K562 (cell line): Measurements from ENCODE around the gene N4BP2. TPM values are rescaled to one million over a fixed set of nuclear protein-coding genes. Genes with fewer than 3 reads are reported as not detected.

Experiments used
- ATF7 ChIP-seq: fragments of 450-650 bp; IDR thresholded peaks from 2 replicates; pipeline ENCODE4 v1.7.1; 2014; ENCODE audit warnings: mild to moderate bottlenecking, moderate library complexity
- BRD9 ChIP-seq: fragments of 450-650 bp; IDR thresholded peaks from 2 replicates; pipeline ENCODE4 v1.6.1; 2018; ENCODE audit warnings: low read depth; ENCODE audit not compliant: partially characterized antibody
- COPS2 ChIP-seq: fragments of 450-650 bp; conservative IDR thresholded peaks from 2 replicates; pipeline ENCODE4 v1.6.1; 2016; ENCODE audit warnings: mild to moderate bottlenecking, moderate library complexity
- E4F1 ChIP-seq: fragments of 250-450 bp; sonication (Bioruptor Pico); IDR thresholded peaks from 2 replicates; pipeline ENCODE4 v1.5.0; 2021; ENCODE audit warnings: mild to moderate bottlenecking, borderline replicate concordance
- ETS1 ChIP-seq: conservative IDR thresholded peaks from 2 replicates; pipeline ENCODE4 v1.6.1; 2011; ENCODE audit warnings: low read depth, mild to moderate bottlenecking, low read length; ENCODE audit not compliant: control insufficient read depth
- ETV6 ChIP-seq, 3 experiments: fragments of 150-350 bp in 1 of 3; sonication (generic) in 1 of 3; formaldehyde crosslinking in 1 of 3; IDR thresholded peaks; 2 replicates each; pipeline versions ENCODE4 v1.6.1 to v1.8.0; 2014 to 2022; ENCODE audit warnings: borderline replicate concordance in 2 of 3, low read depth in 2 of 3, antibody characterized with exemption in 1 of 3, low read length in 1 of 3, mild to moderate bottlenecking in 1 of 3, missing genetic modification reagents in 1 of 3
- HMG20A ChIP-seq: fragments of 450-650 bp; formaldehyde crosslinking; conservative IDR thresholded peaks from 2 replicates; pipeline ENCODE4 v1.4.0; 2020; ENCODE audit warnings: mild to moderate bottlenecking, mixed read lengths
- MBD1 ChIP-seq: fragments of 250-450 bp; sonication (Bioruptor Pico); IDR thresholded peaks from 2 replicates; pipeline ENCODE4 v1.8.0; 2022; ENCODE audit warnings: inconsistent platforms
- POLR3G ChIP-seq: IDR thresholded peaks from 2 replicates; pipeline ENCODE4 v1.6.1; 2011; ENCODE audit not compliant: insufficient read length, insufficient replicate concordance; ENCODE audit errors: extremely low read depth
- SNAPC5 ChIP-seq: fragments of 250-450 bp; sonication (Bioruptor Pico); IDR thresholded peaks from 2 replicates; pipeline ENCODE4 v1.8.0; 2021; ENCODE audit warnings: moderate library complexity, mild to moderate bottlenecking, inconsistent platforms
- ZNF165 ChIP-seq: fragments of 250-450 bp; sonication (Bioruptor Pico); IDR thresholded peaks from 2 replicates; pipeline ENCODE4 v1.4.0; 2020; ENCODE audit warnings: borderline replicate concordance
- ZNF407 ChIP-seq: fragments of 450-650 bp; IDR thresholded peaks from 2 replicates; pipeline ENCODE4 v1.6.1; 2016; ENCODE audit warnings: low read depth
- polyA plus RNA-seq, 8 experiments: library from polyadenylated mRNA; depleted of rRNA in 4 of 8; stranded (reverse) in 5 of 8; unstranded in 3 of 8; fragments of >200 nt; fragmentation: Nextera tagmentation in 2 of 8; fragmentation: Illumina TruSeq in 1 of 8; extraction: Ambion mirVana in 2 of 8; extraction: Trizol in 1 of 8; gene quantifications; 2 replicates each; pipeline versions ENCODE4 v1.2.1 to v1.2.3, GENCODE V29; 2011 to 2014; ENCODE audit warnings: inconsistent platforms in 1 of 8, missing spikeins in 1 of 8
- total RNA-seq, 7 experiments: library from RNA; depleted of rRNA in 6 of 7; stranded (reverse); fragments of >200 nt in 6 of 7; fragmentation: Illumina TruSeq in 2 of 7; extraction: Trizol in 2 of 7; gene quantifications; 2 replicates each; pipeline versions ENCODE4 v1.2.1 to v1.2.3, GENCODE V29; 2011 to 2021; ENCODE audit warnings: low replicate concordance in 1 of 7

The N4BP2 gene
- total and polyA plus RNA-seq, 9 of the 15 experiments (the other 6 are each of a cell fraction or from before 2014, with no cell fraction given) = 2.7 to 12.6 (median 7.6) TPM

- TF ChIP-seq SNAPC5 (CRISPR knock-in tag) = no peak
- TF ChIP-seq BRD9 = peak; percentile 89
- TF ChIP-seq HMG20A (CRISPR knock-in tag) = no peak
- TF ChIP-seq ZNF165 (CRISPR knock-in tag) = no peak
- TF ChIP-seq ATF7 = peak; percentile 53; the same call in 1 of the 2 replicates
- peak in 1 of 2 experiments; percentile 66; a peak in 1 of 4 replicates for TF ChIP-seq ETV6 (IDR thresholded peaks at IDR 0.05; ENCODE audit: borderline replicate concordance in 1 of 2, low read depth in 2 of 2, low read length in 1 of 2)
- TF ChIP-seq ETV6 (CRISPR knock-in tag; IDR thresholded peaks at IDR 0.05; ENCODE audit: borderline replicate concordance) = no peak
- TF ChIP-seq ZNF407 = no peak
- no peak for TF ChIP-seq COPS2
- no peak for TF ChIP-seq POLR3G
- no peak for TF ChIP-seq MBD1 (CRISPR knock-in tag)
- no peak for TF ChIP-seq ETS1
- TF ChIP-seq E4F1 (CRISPR knock-in tag) = no peak
Observed at GRCh38 chr4:40055511-40055862, 1.2 kb upstream of the N4BP2 start (continued).
